ENCODE measurements around the gene TRIM2. TPM values are rescaled to one million over a fixed set of nuclear protein-coding genes. Genes with fewer than 3 reads are reported as not detected.

TRIM2 gene
- total RNA-seq, 4 donors from 2014 or later, result 5.8 to 18.9 (median 14.9) TPM

- intact Hi-C loops (cut with DNase I), result no loop called here
- 81 to 87% methylated on average over 5 of the region's 5 CpGs for WGBS, 2 donors
- H3K27ac ChIP-seq, result no peak overlapping the region
Observed at GRCh38 chr4:153293742-153294057, 89.5 kb downstream of the TRIM2 start.

GRCh38 chr4:153294631-153295030 is 90.4 kb downstream of the TRIM2 start:
- intact Hi-C loops (cut with DNase I), result no loop called here
- DNase-seq, result no peak
- no peak for TF ChIP-seq CTCF (IDR thresholded peaks at IDR 0.05)
- no peak for TF ChIP-seq POLR2A (IDR thresholded peaks at IDR 0.05)
- H3K36me3 ChIP-seq, result peaks cover 0 to 23% (median 0%) of the 10 kb centered on the region in 3 donors
- no peaks in the 10 kb centered on the region for H3K27me3 ChIP-seq
- no peak overlapping the region for H3K4me3 ChIP-seq
- peaks cover 8 to 44% (median 11%) of the 10 kb centered on the region in 3 donors for H3K4me1 ChIP-seq
- peaks cover 0 to 2% (median 0%) of the 10 kb centered on the region in 3 donors for H3K9me3 ChIP-seq
- H3K27ac ChIP-seq, result peak overlapping the region; percentile 36 to 76 (median 60)
- 38 to 47% methylated on average over 1 of the region's 1 CpG for WGBS, 2 donors

More at GRCh38 chr4:153293742-153294057, 89.5 kb downstream of the TRIM2 start:
- H3K4me3 ChIP-seq, result no peak overlapping the region
- H3K36me3 ChIP-seq, result peaks cover 0 to 14% (median 0%) of the 10 kb centered on the region in 3 donors
- TF ChIP-seq POLR2A (IDR thresholded peaks at IDR 0.05), result no peak
- no peak for TF ChIP-seq CTCF (IDR thresholded peaks at IDR 0.05)
- H3K27me3 ChIP-seq, result no peaks in the 10 kb centered on the region
- no peak for DNase-seq
- no peaks in the 10 kb centered on the region for H3K9me3 ChIP-seq
- peaks cover 8 to 44% (median 11%) of the 10 kb centered on the region in 3 donors for H3K4me1 ChIP-seq

DNA sequence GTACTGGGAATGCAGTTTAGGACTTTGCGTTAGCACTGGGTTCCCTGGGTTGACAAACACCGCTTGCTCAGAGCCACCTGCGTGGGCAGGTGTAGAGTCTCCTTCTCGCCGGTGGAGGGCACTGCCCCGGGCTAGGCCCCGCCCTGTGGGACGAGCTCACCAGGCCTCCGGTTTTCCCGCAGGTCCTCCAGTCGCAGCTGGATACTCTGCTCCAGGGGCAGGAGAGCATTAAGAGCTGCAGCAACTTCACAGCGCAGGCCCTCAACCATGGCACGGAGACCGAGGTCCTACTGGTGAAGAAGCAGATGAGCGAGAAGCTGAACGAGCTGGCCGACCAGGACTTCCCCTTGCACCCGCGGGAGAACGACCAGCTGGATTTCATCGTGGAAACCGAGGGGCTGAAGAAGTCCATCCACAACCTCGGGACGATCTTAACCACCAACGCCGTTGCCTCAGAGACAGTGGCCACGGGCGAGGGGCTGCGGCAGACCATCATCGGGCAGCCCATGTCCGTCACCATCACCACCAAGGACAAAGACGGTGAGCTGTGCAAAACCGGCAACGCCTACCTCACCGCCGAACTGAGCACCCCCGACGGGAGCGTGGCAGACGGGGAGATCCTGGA is 91.0 kb downstream of the TRIM2 start:
- 85 to 91% methylated on average over 13 to 22 of the region's 40 CpGs for WGBS, 2 donors
- peak overlapping the region; percentile 36 to 76 (median 60) for H3K27ac ChIP-seq

DNA sequence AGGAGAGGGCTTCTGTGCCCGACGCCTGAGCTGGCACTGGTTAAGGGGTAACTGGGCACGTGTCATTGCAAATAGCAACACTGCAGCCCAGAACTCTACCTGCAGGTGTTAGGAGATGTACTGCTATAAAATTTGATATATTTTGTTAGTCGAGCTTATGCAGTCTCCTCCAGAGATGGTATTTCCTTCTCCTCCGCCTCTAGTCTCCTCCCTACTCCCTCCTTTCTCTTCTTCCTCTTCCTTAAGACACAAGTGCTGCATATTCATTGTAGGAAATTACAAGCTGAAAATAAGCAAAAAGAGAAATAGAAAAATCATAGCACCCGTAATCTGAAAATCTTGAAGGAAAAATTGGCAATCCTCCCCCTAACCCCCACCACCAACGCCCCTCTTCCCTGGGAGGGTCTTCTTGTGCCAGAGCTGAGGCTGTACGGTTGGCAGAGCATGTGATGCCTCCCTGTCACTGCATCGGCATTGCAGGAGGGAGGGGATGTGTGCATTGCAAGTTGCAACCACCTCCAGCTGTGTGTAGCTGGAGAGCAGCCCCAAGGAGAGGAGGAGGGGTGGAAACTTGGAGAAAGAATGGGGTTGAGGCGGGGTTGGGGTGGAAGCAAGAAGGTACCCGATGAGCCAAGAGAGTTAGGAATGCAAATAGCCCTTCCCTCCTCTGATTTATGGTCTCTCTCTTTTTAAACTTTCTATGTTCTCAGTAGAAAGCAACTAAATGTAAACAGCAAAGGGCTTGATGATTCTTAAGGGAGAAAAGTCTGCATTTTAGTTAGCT is 92.0 kb downstream of the TRIM2 start:
- Histone ChIP-seq H3K36me3 (peaks cover 0 to 39% (median 0%) of the 10 kb centered on the region in 3 donors), H3K27me3 (no peaks in the 10 kb centered on the region), H3K4me3 (peak overlapping the region in 3 of 4 donors; percentile 1 to 25 (median 13)), H3K9me3 (peaks cover 0 to 9% (median 0%) of the 10 kb centered on the region in 3 donors), H3K4me1 (peaks cover 8 to 44% (median 11%) of the 10 kb centered on the region in 3 donors), H3K27ac (peak overlapping the region in 3 of 4 donors; percentile 37 to 76 (median 56))
- intact Hi-C loops (cut with DNase I), result no loop called here
- 41 to 45% methylated on average over 11 of the region's 11 CpGs for whole genome bisulfite sequencing, 2 donors
- no peak for DNase-seq
- TF ChIP-seq CTCF (IDR thresholded peaks at IDR 0.05), result no peak
- no peak for TF ChIP-seq POLR2A (IDR thresholded peaks at IDR 0.05)

More for the DNA sequence above, 91.0 kb downstream of the TRIM2 start:
- TF ChIP-seq POLR2A (IDR thresholded peaks at IDR 0.05) (no peak), CTCF (IDR thresholded peaks at IDR 0.05) (peak in 2 of 6 experiments; percentile 16 to 46)
- no peak for DNase-seq
- intact Hi-C loops (cut with DNase I), result no loop called here
- H3K4me1 ChIP-seq, result peaks cover 8 to 44% (median 11%) of the 10 kb centered on the region in 3 donors
- peaks cover 0 to 29% (median 0%) of the 10 kb centered on the region in 3 donors for H3K36me3 ChIP-seq
- peak overlapping the region in 2 of 4 donors; percentile 13 to 25 for H3K4me3 ChIP-seq
- peaks cover 0 to 9% (median 0%) of the 10 kb centered on the region in 3 donors for H3K9me3 ChIP-seq
- H3K27me3 ChIP-seq, result no peaks in the 10 kb centered on the region

- peak overlapping the region in 2 of 4 donors; percentile 13 to 25 for H3K4me3 ChIP-seq
- H3K27me3 ChIP-seq, result no peaks in the 10 kb centered on the region
- peak overlapping the region in 3 of 4 donors; percentile 37 to 76 (median 56) for H3K27ac ChIP-seq
- 57 to 70% methylated on average over 7 to 8 of the region's 8 CpGs for WGBS, 2 donors
- peaks cover 0 to 44% (median 0%) of the 10 kb centered on the region in 3 donors for H3K36me3 ChIP-seq
- peaks cover 8 to 44% (median 11%) of the 10 kb centered on the region in 3 donors for H3K4me1 ChIP-seq
- DNase-seq, result no peak
- TF ChIP-seq CTCF (IDR thresholded peaks at IDR 0.05) (no peak), POLR2A (IDR thresholded peaks at IDR 0.05) (no peak)
- intact Hi-C loops (cut with DNase I), result no loop called here
- H3K9me3 ChIP-seq, result peaks cover 0 to 9% (median 0%) of the 10 kb centered on the region in 3 donors
Observed at GRCh38 chr4:153297116-153297515, 92.9 kb downstream of the TRIM2 start.
